OCI-LY7 (cell line): ENCODE data around the gene PEDS1. TPM values are rescaled to one million over a fixed set of nuclear protein-coding genes. Genes with fewer than 3 reads are reported as not detected.
"Not testable (repeated sequence)": the region's sequence is repeated elsewhere in the genome, so short reads cannot be mapped to it uniquely, and the experiment has no call there.

ENCODE experiments used
- BruUV-seq: library from RNA; stranded (reverse); fragments of 400-500 nt; replicated peaks from 2 replicates; lab custom pipeline; 2021; lab: Mats Ljungman, UMichigan
- CTCF ChIA-PET: fragments of 300-600 bp; sonication (Branson Sonifier 250); formaldehyde crosslinking; loops from one replicate; lab custom pipeline; 2022; ENCODE audit warnings: antibody characterized with exemption; ENCODE audit not compliant: unreplicated experiment; lab: Charles Lee
- POLR2A ChIA-PET: fragments of 300-600 bp; sonication (Branson Sonifier 250); formaldehyde crosslinking; loops from one replicate; lab custom pipeline; 2022; ENCODE audit warnings: antibody characterized with exemption; lab: Charles Lee
- DNase-seq: peaks from one replicate; pipeline ENCODE4 v3.0.0-alpha.2; 2015; ENCODE audit warnings: low spot score
- H2AFZ ChIP-seq: fragments of 200-600 bp; sonication (generic), shearing (Covaris generic); 2 replicates; pipeline ENCODE4 v1.6.1; 2014; ENCODE audit warnings: mild to moderate bottlenecking, antibody characterized with exemption, low read length, moderate library complexity
- H3K27ac ChIP-seq: fragments of 200-600 bp; sonication (generic); 2 replicates; pipeline ENCODE4 v1.5.1; 2014; ENCODE audit warnings: mixed run types, low read depth, mild to moderate bottlenecking, moderate library complexity, low read length, inconsistent platforms; ENCODE audit not compliant: poor library complexity, severe bottlenecking
- H3K36me3 ChIP-seq: fragments of 200-600 bp; sonication (generic); 2 replicates; pipeline ENCODE4 v1.6.1; 2014; ENCODE audit warnings: mild to moderate bottlenecking, antibody characterized with exemption, low read length, moderate library complexity, mixed read lengths; ENCODE audit not compliant: insufficient read depth
- H3K4me1 ChIP-seq: fragments of 200-600 bp; sonication (generic); 2 replicates; pipeline ENCODE4 v1.5.1; 2014; ENCODE audit warnings: mild to moderate bottlenecking, low read length; ENCODE audit not compliant: insufficient read depth, poor library complexity, severe bottlenecking
- H3K4me2 ChIP-seq: fragments of 200-600 bp; sonication (generic); 2 replicates; pipeline ENCODE4 v1.6.1; 2014; ENCODE audit warnings: mild to moderate bottlenecking, low read length
- H3K4me3 ChIP-seq: fragments of 200-600 bp; sonication (generic); 2 replicates; pipeline ENCODE4 v1.5.1; 2014; ENCODE audit warnings: mild to moderate bottlenecking, low read depth, low read length; ENCODE audit not compliant: poor library complexity, severe bottlenecking
- H3K79me2 ChIP-seq: fragments of 200-600 bp; sonication (generic); 2 replicates; pipeline ENCODE4 v1.6.1; 2016; ENCODE audit warnings: low read depth, mild to moderate bottlenecking, low read length, moderate library complexity, mixed read lengths; ENCODE audit not compliant: insufficient read depth
- H3K9me2 ChIP-seq: fragments of 200-600 bp; sonication (generic); 2 replicates; pipeline ENCODE4 v1.6.1; 2016; ENCODE audit warnings: mild to moderate bottlenecking, low read length, mixed read lengths; ENCODE audit not compliant: insufficient read depth
- H3K9me3 ChIP-seq: fragments of 200-600 bp; sonication (generic); 2 replicates; pipeline ENCODE4 v1.6.1; 2014; ENCODE audit warnings: mild to moderate bottlenecking, mixed run types, low read length, mixed read lengths
- H4K20me1 ChIP-seq: fragments of 200-600 bp; sonication (generic); 2 replicates; pipeline ENCODE4 v1.6.1; 2014; ENCODE audit warnings: mild to moderate bottlenecking, antibody characterized with exemption, low read length, moderate library complexity, mixed read lengths; ENCODE audit not compliant: insufficient read depth
- EZH2phosphoT487 ChIP-seq: fragments of 200-600 bp; sonication (generic); IDR thresholded peaks from 2 replicates; pipeline ENCODE4 v1.6.1; 2018; ENCODE audit warnings: low read depth, borderline replicate concordance, mild to moderate bottlenecking, mixed run types, antibody characterized with exemption, low read length, moderate library complexity, mixed read lengths
- intact Hi-C: fragments of 100-400 bp; cut with micrococcal nuclease; formaldehyde crosslinking; loops from one replicate; pipeline ENCODE4 v1.10.0; 2022; ENCODE audit not compliant: unreplicated experiment
- total RNA-seq, 2 experiments: library from RNA; depleted of rRNA in 1 of 2; stranded (reverse); fragments of >200 nt in 1 of 2; shearing (Covaris generic) in 1 of 2; gene quantifications; 2 replicates each; pipeline ENCODE4 v1.2.3, GENCODE V29; 2014 to 2022
- TF ChIP-seq, protein P1 (sequence below): fragments of 200-600 bp; sonication (generic); conservative IDR thresholded peaks from 2 replicates; pipeline ENCODE4 v1.5.1; 2014; ENCODE audit warnings: mild to moderate bottlenecking, antibody characterized with exemption, low read length, moderate library complexity, mixed read lengths

Gene PEDS1
- total RNA-seq, 2 experiments from 2014 or later, result 22.0 to 25.9 TPM

DNA sequence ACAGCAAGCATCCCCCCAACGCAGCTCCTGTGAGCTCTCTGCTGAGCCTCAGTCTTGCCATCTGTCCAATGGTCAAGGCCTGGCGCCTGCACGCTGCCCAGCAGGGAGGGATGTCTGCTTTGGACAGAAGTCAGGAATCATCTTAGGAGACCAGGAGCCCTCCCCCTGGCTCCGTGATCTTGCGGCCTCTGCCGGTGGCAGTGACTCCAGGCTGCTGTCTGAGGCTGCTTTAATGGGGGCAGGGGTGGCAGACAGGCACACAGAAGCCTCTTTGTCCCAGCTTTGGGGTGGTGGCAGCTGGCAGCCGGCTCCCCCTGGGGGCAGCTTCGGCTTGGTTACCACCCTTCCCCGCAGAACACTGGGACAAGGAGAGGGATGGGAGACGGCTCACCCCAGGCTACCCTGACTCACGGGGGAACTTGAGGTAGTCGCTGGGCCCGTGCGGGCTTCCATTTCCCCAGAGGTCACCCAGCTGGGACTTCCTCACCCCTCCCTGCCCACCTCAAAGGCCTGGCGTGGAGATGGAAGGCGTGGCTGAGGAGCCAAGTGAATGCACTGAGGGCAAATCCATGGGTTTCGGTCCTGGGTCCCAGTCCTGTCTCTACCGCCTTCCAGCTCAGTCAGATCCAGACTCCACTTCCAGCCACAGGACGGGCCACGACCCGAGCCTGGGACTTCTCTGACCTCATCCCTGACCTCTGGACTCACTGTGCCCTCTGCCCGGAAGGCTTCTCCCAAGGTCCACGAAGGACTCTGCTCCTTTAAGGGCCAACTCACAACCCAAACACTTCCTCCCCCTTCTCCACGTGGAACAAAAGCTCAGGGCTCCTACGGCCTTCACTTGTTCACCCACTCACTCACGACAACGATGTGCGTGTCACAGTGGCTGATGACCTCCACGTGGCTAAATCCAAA is 14.8 kb downstream of the PEDS1 start:
- DNase-seq, result no peak

DNA sequence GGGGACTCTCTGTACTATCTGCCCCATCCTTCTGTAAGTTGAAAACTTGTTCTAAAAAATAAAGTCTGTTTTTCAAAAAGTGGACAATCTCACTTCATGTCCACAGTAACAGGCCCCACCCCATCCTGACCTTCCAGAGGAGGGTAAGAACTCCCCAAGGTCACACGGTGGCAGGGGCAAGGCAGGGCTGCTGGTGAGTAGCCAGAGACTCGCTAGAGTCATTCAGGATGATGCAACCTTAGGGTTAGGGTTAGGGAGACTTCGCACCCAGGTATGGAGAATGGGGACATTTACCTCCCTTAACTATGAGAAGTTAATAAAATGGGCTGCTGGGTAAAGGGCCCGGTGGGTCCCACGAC is 15.4 kb downstream of the PEDS1 start:
- no peak for TF ChIP-seq EZH2phosphoT487
- TF ChIP-seq, protein P1, sequence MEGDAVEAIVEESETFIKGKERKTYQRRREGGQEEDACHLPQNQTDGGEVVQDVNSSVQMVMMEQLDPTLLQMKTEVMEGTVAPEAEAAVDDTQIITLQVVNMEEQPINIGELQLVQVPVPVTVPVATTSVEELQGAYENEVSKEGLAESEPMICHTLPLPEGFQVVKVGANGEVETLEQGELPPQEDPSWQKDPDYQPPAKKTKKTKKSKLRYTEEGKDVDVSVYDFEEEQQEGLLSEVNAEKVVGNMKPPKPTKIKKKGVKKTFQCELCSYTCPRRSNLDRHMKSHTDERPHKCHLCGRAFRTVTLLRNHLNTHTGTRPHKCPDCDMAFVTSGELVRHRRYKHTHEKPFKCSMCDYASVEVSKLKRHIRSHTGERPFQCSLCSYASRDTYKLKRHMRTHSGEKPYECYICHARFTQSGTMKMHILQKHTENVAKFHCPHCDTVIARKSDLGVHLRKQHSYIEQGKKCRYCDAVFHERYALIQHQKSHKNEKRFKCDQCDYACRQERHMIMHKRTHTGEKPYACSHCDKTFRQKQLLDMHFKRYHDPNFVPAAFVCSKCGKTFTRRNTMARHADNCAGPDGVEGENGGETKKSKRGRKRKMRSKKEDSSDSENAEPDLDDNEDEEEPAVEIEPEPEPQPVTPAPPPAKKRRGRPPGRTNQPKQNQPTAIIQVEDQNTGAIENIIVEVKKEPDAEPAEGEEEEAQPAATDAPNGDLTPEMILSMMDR, result no peak
- Histone ChIP-seq H2AFZ (no peak overlapping the region), H3K4me1 (no peaks in the 10 kb centered on the region), H3K4me2 (no peak overlapping the region), H3K4me3 (no peak overlapping the region), H3K79me2 (no peaks in the 10 kb centered on the region), H3K27ac (no peak overlapping the region), H3K9me3 (no peaks in the 10 kb centered on the region), H3K9me2 (no peaks in the 10 kb centered on the region), H4K20me1 (no peaks in the 10 kb centered on the region), H3K36me3 (peaks cover 22% of the 10 kb centered on the region; the same call in 1 of the 2 replicates)
- intact Hi-C loops, result no loop called here
- POLR2A ChIA-PET, result no interaction called here
- no peak for DNase-seq
- CTCF ChIA-PET, result no interaction called here
- no TSS peak for BruUV-seq

More for the DNA sequence above, 14.8 kb downstream of the PEDS1 start:
- H3K27ac ChIP-seq, result no peak overlapping the region
- H3K9me3 ChIP-seq, result no peaks in the 10 kb centered on the region
- peaks cover 26% of the 10 kb centered on the region; the same call in 1 of the 2 replicates for H3K36me3 ChIP-seq
- TF ChIP-seq EZH2phosphoT487, result no peak
- TF ChIP-seq, protein P1, result no peak
- no peak overlapping the region for H3K4me2 ChIP-seq
- BruUV-seq, result no TSS peak
- no peaks in the 10 kb centered on the region for H3K4me1 ChIP-seq
- intact Hi-C loops, result no loop called here
- POLR2A ChIA-PET, result interaction anchor here (0.6 to 1.1 kb wide), 3 partner anchors 19 to 1884 kb away, joined by 3 to 8 read pairs (median 4); no protein-coding TSS in a partner anchor
- no peaks in the 10 kb centered on the region for H3K9me2 ChIP-seq
- no peaks in the 10 kb centered on the region for H3K79me2 ChIP-seq
- CTCF ChIA-PET, result interaction anchor here (1.6 kb wide), 1 partner anchor 14 kb away, joined by 6 read pairs; no protein-coding TSS in a partner anchor
- H4K20me1 ChIP-seq, result no peaks in the 10 kb centered on the region
- H3K4me3 ChIP-seq, result no peak overlapping the region
- H2AFZ ChIP-seq, result no peak overlapping the region

DNA sequence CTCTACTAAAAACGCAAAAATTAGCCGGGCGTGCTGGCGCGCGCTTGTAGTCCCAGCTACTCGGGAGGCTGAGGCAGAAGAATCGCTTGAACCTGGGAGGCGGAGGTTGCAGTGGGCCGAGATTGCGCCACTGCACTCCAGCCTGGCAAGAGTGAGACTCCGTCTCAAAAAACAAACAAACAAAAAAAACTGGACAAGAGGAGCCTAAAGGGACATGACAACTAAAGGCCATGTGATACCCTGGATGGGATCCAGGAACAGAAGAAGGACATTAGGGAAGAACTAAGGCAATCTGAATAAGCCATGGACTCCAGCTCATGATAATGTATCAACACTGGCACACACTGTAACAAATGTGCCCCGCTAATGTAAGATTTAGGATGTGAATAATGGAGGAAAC is 15.8 kb downstream of the PEDS1 start:
- H3K4me3 ChIP-seq, H2AFZ ChIP-seq, DNase-seq, H4K20me1 ChIP-seq, H3K27ac ChIP-seq, H3K4me2 ChIP-seq, CTCF ChIA-PET, H3K9me2 ChIP-seq, BruUV-seq, H3K79me2 ChIP-seq, H3K9me3 ChIP-seq, H3K4me1 ChIP-seq, POLR2A ChIA-PET, intact Hi-C loops: not testable (repeated sequence)
- peaks cover 18% of the 10 kb centered on the region; the same call in 1 of the 2 replicates for H3K36me3 ChIP-seq
